OCI-LY3 (cell line): ENCODE data around the gene CALHM5.
A peak's percentile ranks its signal among the peaks of the same experiment; 100 is the strongest.

Source experiments
- H2AFZ ChIP-seq: fragments of 200-600, 300-600 bp; shearing (Covaris generic); 2 replicates; pipeline ENCODE4 v1.6.0; 2014; ENCODE audit warnings: antibody characterized with exemption, low read depth, low read length
- H3K27ac ChIP-seq: fragments of 200-600, 300-600 bp; sonication (generic); 2 replicates; pipeline ENCODE4 v1.5.1; 2014; ENCODE audit warnings: mild to moderate bottlenecking, low read length, moderate library complexity, mixed read lengths
- H3K27me3 ChIP-seq: fragments of 200-600, 300-600 bp; sonication (generic); 2 replicates; pipeline ENCODE4 v1.6.1; 2014; ENCODE audit warnings: low read depth, low read length, mixed read lengths
- H3K36me3 ChIP-seq: fragments of 200-600, 300-600 bp; sonication (generic); replicated peaks from 2 replicates; pipeline ENCODE3; 2014; ENCODE audit warnings: low read depth, low read length, mixed read lengths
- H3K4me1 ChIP-seq: fragments of 300-600, 200-600 bp; sonication (generic); 2 replicates; pipeline ENCODE4 v1.6.1; 2014; ENCODE audit warnings: low read length, mixed read lengths
- H3K4me2 ChIP-seq: fragments of 200-600, 300-600 bp; sonication (generic); 2 replicates; pipeline ENCODE4 v1.6.1; 2014; ENCODE audit warnings: low read length, mixed read lengths
- H3K4me3 ChIP-seq: fragments of 300-600, 200-600 bp; sonication (generic); 2 replicates; pipeline ENCODE4 v1.5.1; 2014; ENCODE audit warnings: antibody characterized with exemption, mild to moderate bottlenecking, low read length, moderate library complexity
- H3K79me2 ChIP-seq: fragments of 300-600, 200-600 bp; shearing (Covaris generic); 2 replicates; pipeline ENCODE4 v1.6.1; 2014; ENCODE audit warnings: mild to moderate bottlenecking, low read length, mixed read lengths
- H3K9ac ChIP-seq: fragments of 300-600, 200-600 bp; shearing (Covaris generic); 2 replicates; pipeline ENCODE4 v1.6.0; 2014; ENCODE audit warnings: mild to moderate bottlenecking, low read length, moderate library complexity
- H3K9me3 ChIP-seq: fragments of 200-600, 300-600 bp; shearing (Covaris generic); 2 replicates; pipeline ENCODE4 v1.6.1; 2014; ENCODE audit warnings: low read length, mixed read lengths; ENCODE audit not compliant: insufficient read depth
- H4K20me1 ChIP-seq: fragments of 200-600, 300-600 bp; sonication (generic); 2 replicates; pipeline ENCODE4 v1.6.1; 2016; ENCODE audit warnings: low read length, mixed read lengths; ENCODE audit not compliant: insufficient read depth
- EZH2phosphoT487 ChIP-seq: fragments of 200-600 bp; shearing (Covaris generic); IDR thresholded peaks from 2 replicates; pipeline ENCODE4 v1.6.1; 2018; ENCODE audit warnings: antibody characterized with exemption, mixed run types, low read depth
- TF ChIP-seq, protein P1 (sequence below): fragments of 200-600, 300-600 bp; sonication (generic); IDR thresholded peaks from 2 replicates; pipeline ENCODE4 v1.5.1; 2014; ENCODE audit warnings: antibody characterized with exemption, low read length, low read depth

Gene CALHM5

DNA sequence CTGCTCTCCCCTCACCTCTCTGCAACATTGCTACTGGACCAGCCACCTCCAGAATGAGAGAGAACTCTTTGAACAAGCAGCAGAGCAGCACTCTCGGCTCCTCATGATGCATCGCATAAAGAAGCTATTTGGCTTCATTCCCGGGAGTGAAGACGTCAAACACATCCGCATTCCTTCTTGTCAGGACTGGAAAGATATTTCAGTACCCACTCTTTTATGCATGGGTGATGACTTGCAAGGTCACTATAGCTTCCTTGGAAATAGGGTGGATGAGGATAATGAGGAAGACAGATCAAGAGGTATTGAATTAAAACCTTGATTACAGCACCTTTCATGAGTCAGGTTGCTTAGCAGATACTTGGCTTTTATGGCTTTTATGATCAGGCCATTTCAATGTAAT lies 46.5 kb downstream of the CALHM5 start:
- no peaks in the 10 kb centered on the region for H4K20me1 ChIP-seq
- H3K4me3 ChIP-seq = no peak overlapping the region
- no peak for TF ChIP-seq EZH2phosphoT487
- TF ChIP-seq, protein P1, sequence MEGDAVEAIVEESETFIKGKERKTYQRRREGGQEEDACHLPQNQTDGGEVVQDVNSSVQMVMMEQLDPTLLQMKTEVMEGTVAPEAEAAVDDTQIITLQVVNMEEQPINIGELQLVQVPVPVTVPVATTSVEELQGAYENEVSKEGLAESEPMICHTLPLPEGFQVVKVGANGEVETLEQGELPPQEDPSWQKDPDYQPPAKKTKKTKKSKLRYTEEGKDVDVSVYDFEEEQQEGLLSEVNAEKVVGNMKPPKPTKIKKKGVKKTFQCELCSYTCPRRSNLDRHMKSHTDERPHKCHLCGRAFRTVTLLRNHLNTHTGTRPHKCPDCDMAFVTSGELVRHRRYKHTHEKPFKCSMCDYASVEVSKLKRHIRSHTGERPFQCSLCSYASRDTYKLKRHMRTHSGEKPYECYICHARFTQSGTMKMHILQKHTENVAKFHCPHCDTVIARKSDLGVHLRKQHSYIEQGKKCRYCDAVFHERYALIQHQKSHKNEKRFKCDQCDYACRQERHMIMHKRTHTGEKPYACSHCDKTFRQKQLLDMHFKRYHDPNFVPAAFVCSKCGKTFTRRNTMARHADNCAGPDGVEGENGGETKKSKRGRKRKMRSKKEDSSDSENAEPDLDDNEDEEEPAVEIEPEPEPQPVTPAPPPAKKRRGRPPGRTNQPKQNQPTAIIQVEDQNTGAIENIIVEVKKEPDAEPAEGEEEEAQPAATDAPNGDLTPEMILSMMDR = no peak
- no peak overlapping the region for H3K27ac ChIP-seq
- H3K4me2 ChIP-seq = no peak overlapping the region
- H3K9ac ChIP-seq = no peak overlapping the region
- H3K36me3 ChIP-seq = no peaks in the 10 kb centered on the region
- no peak overlapping the region for H2AFZ ChIP-seq
- H3K79me2 ChIP-seq = no peaks in the 10 kb centered on the region
- H3K27me3 ChIP-seq = peaks cover 9% of the 10 kb centered on the region
- no peaks in the 10 kb centered on the region for H3K4me1 ChIP-seq
- H3K9me3 ChIP-seq = no peaks in the 10 kb centered on the region

DNA sequence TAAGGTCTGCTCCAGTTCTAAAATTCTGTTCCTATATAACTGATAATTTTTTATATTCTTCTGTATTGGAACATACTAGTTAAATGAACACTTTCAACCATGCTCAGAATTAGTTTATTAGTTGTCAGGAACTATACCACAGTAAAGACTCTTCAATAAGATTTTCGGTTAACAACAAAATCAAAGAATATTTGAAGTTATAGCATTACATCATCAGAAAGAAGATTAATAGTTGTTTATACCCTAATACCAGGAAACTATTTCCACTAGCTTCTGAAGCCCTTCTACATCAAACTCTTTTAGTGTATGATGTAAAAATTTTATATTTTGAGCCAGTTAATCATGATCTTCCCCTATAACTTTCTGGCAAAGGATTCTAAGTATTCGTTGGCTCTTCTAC lies 48.7 kb downstream of the CALHM5 start:
- H3K27me3 ChIP-seq = no peaks in the 10 kb centered on the region; the same call in 1 of the 2 replicates
- H3K9me3 ChIP-seq = no peaks in the 10 kb centered on the region
- H3K4me1 ChIP-seq = no peaks in the 10 kb centered on the region
- H3K27ac ChIP-seq = no peak overlapping the region
- no peaks in the 10 kb centered on the region for H3K36me3 ChIP-seq
- H3K4me2 ChIP-seq = no peak overlapping the region
- no peaks in the 10 kb centered on the region for H4K20me1 ChIP-seq
- TF ChIP-seq, protein P1 = no peak
- TF ChIP-seq EZH2phosphoT487 = no peak
- H3K4me3 ChIP-seq = no peak overlapping the region
- no peak overlapping the region for H3K9ac ChIP-seq
- H3K79me2 ChIP-seq = no peaks in the 10 kb centered on the region
- no peak overlapping the region for H2AFZ ChIP-seq

DNA sequence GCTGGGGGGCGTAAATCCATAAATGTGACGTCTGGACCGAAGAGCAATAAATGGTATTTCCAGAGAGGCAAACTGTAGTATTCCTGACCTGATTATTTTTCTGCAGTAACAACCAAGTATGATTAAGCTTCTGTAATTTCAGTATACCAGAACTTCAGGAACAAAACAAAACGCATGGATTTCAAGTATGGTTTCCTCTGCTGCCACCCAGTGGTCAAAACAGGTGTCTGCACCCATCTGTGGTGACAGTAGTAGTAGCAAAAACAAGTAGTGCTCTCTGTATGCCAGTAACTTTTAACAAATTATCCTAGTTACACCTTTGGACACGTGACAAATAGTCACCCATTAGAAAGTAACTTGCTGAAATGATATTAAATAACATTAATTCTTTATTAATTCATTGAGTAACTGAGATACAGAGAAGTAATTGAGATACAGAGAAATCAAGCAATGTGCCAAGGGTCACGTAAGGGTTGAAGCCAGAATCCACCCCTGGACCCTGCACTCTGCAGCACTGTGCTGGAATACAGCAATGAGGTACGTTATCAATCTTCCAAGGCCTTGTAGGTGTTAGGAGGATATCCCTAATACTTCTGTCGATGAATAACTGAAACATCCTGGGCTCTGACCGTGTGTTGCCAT lies 50.1 kb downstream of the CALHM5 start:
- Histone ChIP-seq H3K4me2 (no peak overlapping the region), H4K20me1 (no peaks in the 10 kb centered on the region), H3K9ac (no peak overlapping the region), H3K4me3 (no peak overlapping the region), H2AFZ (no peak overlapping the region), H3K4me1 (no peaks in the 10 kb centered on the region), H3K79me2 (no peaks in the 10 kb centered on the region), H3K9me3 (no peaks in the 10 kb centered on the region), H3K36me3 (no peaks in the 10 kb centered on the region), H3K27ac (no peak overlapping the region), H3K27me3 (no peaks in the 10 kb centered on the region; the same call in 1 of the 2 replicates)
- no peak for TF ChIP-seq EZH2phosphoT487
- TF ChIP-seq, protein P1 = peak; percentile 86

DNA sequence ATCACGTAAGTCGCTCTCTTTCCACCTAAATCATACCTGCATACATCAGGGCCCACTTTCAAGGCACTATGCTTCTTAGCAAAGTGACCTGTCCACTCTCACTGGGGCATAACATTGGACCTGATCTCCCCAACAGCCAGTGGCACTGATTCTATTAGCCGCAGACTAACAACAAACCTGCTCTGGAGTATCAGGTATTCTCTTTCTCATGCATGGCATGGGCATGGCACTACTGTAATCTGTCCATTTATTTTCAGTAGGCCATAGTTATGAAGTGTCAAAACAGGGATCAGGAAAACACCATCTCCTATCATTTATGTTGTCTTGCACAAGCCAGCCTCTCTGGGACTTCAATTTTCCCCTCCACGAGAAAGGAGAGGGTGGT lies 50.6 kb downstream of the CALHM5 start:
- TF ChIP-seq EZH2phosphoT487 = no peak
- TF ChIP-seq, protein P1 = no peak
- Histone ChIP-seq H4K20me1 (no peaks in the 10 kb centered on the region), H3K4me2 (no peak overlapping the region)

More for the DNA sequence above, 50.6 kb downstream of the CALHM5 start:
- no peaks in the 10 kb centered on the region for H3K36me3 ChIP-seq
- no peaks in the 10 kb centered on the region; the same call in 1 of the 2 replicates for H3K27me3 ChIP-seq
- H3K9ac ChIP-seq = no peak overlapping the region
- H3K27ac ChIP-seq = no peak overlapping the region
- H3K9me3 ChIP-seq = no peaks in the 10 kb centered on the region
- H3K4me3 ChIP-seq = no peak overlapping the region
- H3K4me1 ChIP-seq = no peaks in the 10 kb centered on the region
- no peaks in the 10 kb centered on the region for H3K79me2 ChIP-seq
- H2AFZ ChIP-seq = no peak overlapping the region
